ENCODE data around the gene DICER1.
"Not testable (repeated sequence)": the region's sequence is repeated elsewhere in the genome, so short reads cannot be mapped to it uniquely, and the experiment has no call there.

- not testable (repeated sequence) for TF ChIP-seq CTCF (IDR thresholded peaks at IDR 0.05 in 4 of 5, conservative IDR thresholded peaks at IDR 0.05 in 1 of 5); POLR2A (IDR thresholded peaks at IDR 0.05)
Measured at GRCh38 chr14:95138455-95138854, 18.9 kb downstream of the DICER1 start.
